Testis (tissue), 2 donors: ENCODE results near the gene GUSB.

Experiments used
- POLR2A ChIP-seq: fragments of 450-650 bp; IDR thresholded peaks from one replicate; pipeline ENCODE4 v1.6.1; 2017; ENCODE audit warnings: antibody characterized with exemption, mild to moderate bottlenecking, moderate library complexity
- TF ChIP-seq, protein P1 (sequence below), 3 experiments: fragments of 450-650 bp in 2 of 3; fragments of 200-600 bp in 1 of 3; sonication (generic) in 1 of 3; IDR thresholded peaks; one replicate each; pipeline ENCODE4 v1.5.1; 2016 to 2019; ENCODE audit warnings: antibody characterized with exemption in 3 of 3, mild to moderate bottlenecking in 2 of 3, moderate library complexity in 1 of 3

DNA sequence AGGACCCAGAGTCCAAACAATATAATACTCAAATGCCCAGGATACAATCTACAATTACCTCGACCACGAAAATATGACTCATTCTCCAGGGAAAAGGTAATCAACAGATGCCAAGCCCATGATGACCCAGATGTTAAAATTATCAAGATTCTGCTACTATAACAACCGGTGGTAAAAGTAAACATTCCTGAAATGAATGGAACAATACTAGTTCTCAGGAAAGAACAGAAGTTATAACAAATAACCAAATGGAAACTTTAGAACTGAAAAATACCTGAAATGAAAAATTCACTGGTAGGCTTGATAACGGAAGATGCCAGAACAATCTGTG lies 34.1 kb upstream of the GUSB start:
- TF ChIP-seq, protein P1, sequence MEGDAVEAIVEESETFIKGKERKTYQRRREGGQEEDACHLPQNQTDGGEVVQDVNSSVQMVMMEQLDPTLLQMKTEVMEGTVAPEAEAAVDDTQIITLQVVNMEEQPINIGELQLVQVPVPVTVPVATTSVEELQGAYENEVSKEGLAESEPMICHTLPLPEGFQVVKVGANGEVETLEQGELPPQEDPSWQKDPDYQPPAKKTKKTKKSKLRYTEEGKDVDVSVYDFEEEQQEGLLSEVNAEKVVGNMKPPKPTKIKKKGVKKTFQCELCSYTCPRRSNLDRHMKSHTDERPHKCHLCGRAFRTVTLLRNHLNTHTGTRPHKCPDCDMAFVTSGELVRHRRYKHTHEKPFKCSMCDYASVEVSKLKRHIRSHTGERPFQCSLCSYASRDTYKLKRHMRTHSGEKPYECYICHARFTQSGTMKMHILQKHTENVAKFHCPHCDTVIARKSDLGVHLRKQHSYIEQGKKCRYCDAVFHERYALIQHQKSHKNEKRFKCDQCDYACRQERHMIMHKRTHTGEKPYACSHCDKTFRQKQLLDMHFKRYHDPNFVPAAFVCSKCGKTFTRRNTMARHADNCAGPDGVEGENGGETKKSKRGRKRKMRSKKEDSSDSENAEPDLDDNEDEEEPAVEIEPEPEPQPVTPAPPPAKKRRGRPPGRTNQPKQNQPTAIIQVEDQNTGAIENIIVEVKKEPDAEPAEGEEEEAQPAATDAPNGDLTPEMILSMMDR (IDR thresholded peaks at IDR 0.05), result no peak
- TF ChIP-seq POLR2A, result no peak
